Measurements from ENCODE around the gene CALU. TPM values are rescaled to one million over a fixed set of nuclear protein-coding genes. Genes with fewer than 3 reads are reported as not detected.

The CALU gene
- total RNA-seq, 1 donor from 2014 or later: 144 TPM

GRCh38 chr7:128774029-128774689 lies 35.0 kb downstream of the CALU start:
- Mint-ChIP-seq H3K4me1 (ENCODE audit: unreplicated experiment) (no peaks in the 10 kb centered on the region), H3K27me3 (no peaks in the 10 kb centered on the region), H3K9me3 (peaks cover 17% of the 10 kb centered on the region), H3K36me3 (peaks cover 40% of the 10 kb centered on the region), H3K4me3 (no peak overlapping the region), H3K27ac (no peak overlapping the region)
- TF ChIP-seq CTCF (conservative IDR thresholded peaks at IDR 0.05): no peak
- no peak for DNase-seq (ENCODE audit: extremely low spot score, unreplicated experiment)

- Mint-ChIP-seq H3K4me1 (ENCODE audit: unreplicated experiment) (no peaks in the 10 kb centered on the region), H3K9me3 (peaks cover 17% of the 10 kb centered on the region), H3K4me3 (no peak overlapping the region), H3K27ac (no peak overlapping the region), H3K27me3 (no peaks in the 10 kb centered on the region), H3K36me3 (peaks cover 33% of the 10 kb centered on the region)
- DNase-seq (ENCODE audit: extremely low spot score, unreplicated experiment): no peak
- no peak for TF ChIP-seq CTCF (conservative IDR thresholded peaks at IDR 0.05)
These were observed 35.8 kb downstream of the CALU start for GRCh38 chr7:128774921-128775320.

GRCh38 chr7:128775744-128776474 lies 36.8 kb downstream of the CALU start, which contains the start of gene OPN1SW:
Gene OPN1SW (minus strand): TSS chr7:128775794. CDS start chr7:128775781, 13 bp downstream.
- no peaks in the 10 kb centered on the region for H3K4me1 Mint-ChIP-seq (ENCODE audit: unreplicated experiment)
- no peak within 1 kb of the TSS for H3K4me3 Mint-ChIP-seq
- TF ChIP-seq CTCF (conservative IDR thresholded peaks at IDR 0.05): no peak
- H3K27me3 Mint-ChIP-seq: no peaks in the 10 kb centered on the region
- H3K9me3 Mint-ChIP-seq: peaks cover 17% of the 10 kb centered on the region
- no peak within 1 kb of the TSS for H3K27ac Mint-ChIP-seq
- H3K36me3 Mint-ChIP-seq: peaks cover 26% of the 10 kb centered on the region
- DNase-seq (ENCODE audit: extremely low spot score, unreplicated experiment): no peak

GRCh38 chr7:128777156-128778123 lies 38.3 kb downstream of the CALU start:
- DNase-seq (ENCODE audit: extremely low spot score, unreplicated experiment): no peak
- no peak overlapping the region for H3K4me3 Mint-ChIP-seq

More at GRCh38 chr7:128777156-128778123, 38.3 kb downstream of the CALU start:
- peaks cover 14% of the 10 kb centered on the region for H3K36me3 Mint-ChIP-seq
- peaks cover 17% of the 10 kb centered on the region for H3K9me3 Mint-ChIP-seq
- H3K4me1 Mint-ChIP-seq (ENCODE audit: unreplicated experiment): no peaks in the 10 kb centered on the region
- peaks cover 4% of the 10 kb centered on the region for H3K27me3 Mint-ChIP-seq
- no peak overlapping the region for H3K27ac Mint-ChIP-seq
- TF ChIP-seq CTCF (conservative IDR thresholded peaks at IDR 0.05): no peak

Data from type B pancreatic cell (in vitro differentiated cells).